ENCODE results near the gene GRB14. TPM values are rescaled to one million over a fixed set of nuclear protein-coding genes. Genes with fewer than 3 reads are reported as not detected.
A peak's percentile ranks its signal among the peaks of the same experiment; 100 is the strongest.

GRB14 gene
- total and polyA plus RNA-seq, 2 of the 13 experiments (the other 11 are each of a cell fraction or from before 2014, with no cell fraction given): 4.6 to 5.8 TPM

GRCh38 chr2:164620873-164621763 is at the start of gene GRB14 (continued):
- TF ChIP-seq HNF1A (IDR thresholded peaks at IDR 0.05; ENCODE audit: low read depth): no peak
- TF ChIP-seq HNF1A (CRISPR knock-in tag; IDR thresholded peaks at IDR 0.05; ENCODE audit: borderline replicate concordance): 0 out of 2 replicates have a peak, but pooled peaks have one; percentile 29
- TF ChIP-seq ZNF713 (CRISPR knock-in tag; IDR thresholded peaks at IDR 0.05): no peak; the same call in 1 of the 2 replicates
- TF ChIP-seq NR1H2 (CRISPR knock-in tag; IDR thresholded peaks at IDR 0.05; ENCODE audit: borderline replicate concordance, low read depth): 0 out of 2 replicates have a peak, but pooled peaks have one; percentile 69
- peak; percentile 37; the same call in 1 of the 2 replicates for TF ChIP-seq PAXIP1 (CRISPR knock-in tag; conservative IDR thresholded peaks at IDR 0.05)
- TF ChIP-seq THAP11 (CRISPR knock-in tag; IDR thresholded peaks at IDR 0.05): no peak; the same call in 1 of the 2 replicates
- peak; percentile 82 for TF ChIP-seq SALL1 (CRISPR knock-in tag; IDR thresholded peaks at IDR 0.05)
- TF ChIP-seq ZNF142 (CRISPR knock-in tag; IDR thresholded peaks at IDR 0.05): no peak
- TF ChIP-seq AGO2 (optimal IDR thresholded peaks at IDR 0.05; ENCODE audit: low read depth, low read length): peak; percentile 80
- TF ChIP-seq ZFY (CRISPR knock-in tag; IDR thresholded peaks at IDR 0.05): no peak
- no peak for TF ChIP-seq ATAD3A (CRISPR knock-in tag; IDR thresholded peaks at IDR 0.05)
- TF ChIP-seq KLF16 (CRISPR knock-in tag; IDR thresholded peaks at IDR 0.05): peak in 1 of 2 experiments; percentile 42; a peak in 3 of 4 replicates
